T-helper 2 cell treated with Interferon-gamma antibody and Interleukin-4, amounts not matched to agents 100 ng/mL and 5 ng/mL, for 36 hours (primary cell): Measurements from ENCODE around the gene SSBP3. TPM values are rescaled to one million over a fixed set of nuclear protein-coding genes. Genes with fewer than 3 reads are reported as not detected.

Experiments used
- intact Hi-C: fragments of 100-400 bp; cut with micrococcal nuclease; formaldehyde crosslinking; loops from one replicate; pipeline ENCODE4 v1.15.1; 2023
- total RNA-seq: library from RNA; stranded (reverse); gene quantifications from 2 replicates; pipeline ENCODE4 v1.2.3, GENCODE V29; 2022

SSBP3 gene
- total RNA-seq, 1 donor from 2014 or later = 82.8 TPM

GRCh38 chr1:54310439-54311328, 95.5 kb downstream of the SSBP3 start:
- intact Hi-C loops = no loop called here

- intact Hi-C loops = no loop called here
These were observed 96.4 kb downstream of the SSBP3 start for GRCh38 chr1:54309631-54310366.

DNA sequence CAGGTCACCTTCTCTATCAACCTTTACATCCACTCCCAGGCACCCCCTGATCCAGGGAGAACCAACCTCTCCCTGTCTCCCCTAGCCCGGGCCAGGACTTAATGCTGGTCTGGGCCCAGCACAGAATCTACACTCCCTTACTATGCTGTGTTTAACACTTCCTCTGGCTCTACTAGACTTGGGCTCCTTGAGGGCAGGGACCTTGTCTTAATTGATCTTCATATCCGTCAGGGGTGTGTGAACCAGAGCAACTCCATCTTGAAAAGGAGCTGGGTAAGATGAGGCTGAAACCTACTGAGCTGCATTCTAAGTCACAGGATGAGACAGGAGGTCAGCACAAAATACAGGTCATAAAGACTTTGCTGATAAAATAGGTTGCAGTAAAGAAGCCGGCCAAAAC, 98.9 kb downstream of the SSBP3 start:
- intact Hi-C loops = no loop called here

DNA sequence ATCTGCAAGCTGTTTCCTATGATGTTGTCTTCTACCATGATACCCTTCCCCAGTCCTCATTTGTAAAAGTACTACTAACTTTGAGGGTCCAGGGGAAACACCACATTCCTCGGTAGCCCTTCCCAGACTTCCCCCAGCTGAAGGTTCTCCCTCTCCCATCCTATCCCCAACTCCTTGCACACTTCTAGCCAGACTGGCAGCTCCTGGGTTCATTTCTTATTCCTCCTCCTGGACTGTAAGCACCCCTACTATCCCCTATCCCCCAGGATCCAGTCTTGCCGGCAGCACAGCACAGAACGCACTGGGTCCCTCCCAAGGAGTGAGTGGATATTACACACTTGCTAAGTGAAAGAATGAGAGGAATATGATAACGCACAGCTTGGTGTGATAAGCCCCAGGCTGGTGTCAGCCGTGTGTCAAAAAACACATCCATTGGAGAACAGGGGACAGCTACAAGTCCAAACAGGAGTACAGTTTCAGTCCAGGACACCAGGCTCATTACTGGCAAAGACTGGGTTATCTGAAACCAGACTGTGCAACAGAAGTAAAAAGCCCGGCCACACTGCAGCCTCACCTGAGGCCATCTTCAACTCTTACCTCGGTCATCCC, 100.2 kb downstream of the SSBP3 start:
- intact Hi-C loops = no loop called here

DNA sequence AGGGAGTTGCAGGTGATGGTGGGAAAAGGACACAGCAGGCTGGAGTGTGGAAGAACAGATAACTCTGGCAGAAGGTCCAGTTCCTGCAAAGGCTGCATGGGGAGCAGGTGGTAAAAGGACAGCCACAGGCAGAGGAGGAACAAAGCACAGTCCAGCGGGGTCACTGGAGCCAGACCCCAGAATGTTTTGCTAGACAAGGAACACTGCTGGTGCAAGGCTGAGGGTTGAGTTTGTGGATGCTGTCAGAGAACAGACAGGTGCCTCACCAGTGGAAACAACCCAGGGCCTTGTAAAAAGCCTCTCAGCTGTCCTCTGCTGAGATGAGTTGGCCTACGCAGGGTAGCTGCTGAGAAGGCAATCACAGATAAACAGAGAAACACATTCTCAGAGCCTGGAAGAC, 101.7 kb downstream of the SSBP3 start:
- intact Hi-C loops = no loop called here

DNA sequence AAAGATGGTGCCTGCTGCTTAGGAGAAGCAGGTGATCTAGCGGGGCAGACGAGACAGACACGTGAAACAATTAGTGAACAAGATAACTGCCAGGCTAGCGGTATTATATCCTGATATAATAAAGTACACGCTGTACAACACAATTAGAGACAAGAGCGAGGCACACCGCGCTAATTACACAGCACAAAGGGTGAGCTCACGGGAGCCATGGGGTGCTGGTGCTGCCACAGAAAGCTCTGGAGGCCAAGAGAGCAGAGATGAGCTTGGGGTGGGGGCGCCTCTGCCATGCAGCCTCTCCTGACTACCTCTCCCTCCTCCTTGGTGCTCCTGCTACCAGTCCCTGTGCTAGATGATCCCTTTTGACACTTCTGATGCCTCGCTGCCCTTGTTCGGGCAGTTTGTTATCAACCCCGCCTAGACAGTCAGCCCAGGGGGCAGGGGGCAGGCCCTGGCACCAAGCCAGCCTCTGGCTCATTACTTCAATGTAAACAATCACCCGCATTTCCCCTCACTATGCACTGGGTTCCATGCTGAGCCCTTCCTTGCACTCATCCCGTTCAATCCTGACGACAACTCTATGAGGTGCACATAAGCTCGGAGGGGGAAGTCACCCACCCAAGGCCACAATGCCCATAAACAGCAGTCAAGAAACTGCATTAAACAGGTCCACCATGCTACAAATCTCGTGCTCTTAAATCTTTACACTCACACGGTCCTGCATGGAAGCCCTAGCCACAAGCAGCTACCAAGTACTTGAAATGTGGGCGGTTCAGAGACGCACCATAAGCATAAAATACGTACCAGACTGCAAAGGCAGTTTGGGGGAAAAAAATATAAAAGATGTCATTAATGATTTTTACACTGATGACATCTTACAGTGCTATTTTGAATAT, 103.0 kb downstream of the SSBP3 start:
- intact Hi-C loops = no loop called here

DNA sequence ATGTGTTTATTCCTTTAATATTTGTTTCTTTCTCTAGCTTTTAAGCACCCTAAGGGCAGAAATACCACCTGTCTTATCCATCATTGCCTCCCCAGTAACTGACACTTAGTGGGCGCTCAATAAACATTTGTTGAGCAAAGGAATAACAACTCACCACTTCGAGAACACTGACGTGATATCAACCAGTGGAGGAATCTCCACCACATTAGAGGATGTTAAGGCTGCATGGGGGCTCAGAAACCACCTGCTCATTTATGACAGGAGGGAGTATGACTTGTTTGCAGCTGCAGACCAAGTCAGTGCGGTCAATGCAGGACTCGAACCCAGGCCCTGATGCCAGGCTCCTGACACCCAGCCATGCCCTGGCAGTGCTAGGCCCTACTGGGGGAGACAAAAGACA, 103.6 kb downstream of the SSBP3 start:
- intact Hi-C loops = no loop called here

DNA sequence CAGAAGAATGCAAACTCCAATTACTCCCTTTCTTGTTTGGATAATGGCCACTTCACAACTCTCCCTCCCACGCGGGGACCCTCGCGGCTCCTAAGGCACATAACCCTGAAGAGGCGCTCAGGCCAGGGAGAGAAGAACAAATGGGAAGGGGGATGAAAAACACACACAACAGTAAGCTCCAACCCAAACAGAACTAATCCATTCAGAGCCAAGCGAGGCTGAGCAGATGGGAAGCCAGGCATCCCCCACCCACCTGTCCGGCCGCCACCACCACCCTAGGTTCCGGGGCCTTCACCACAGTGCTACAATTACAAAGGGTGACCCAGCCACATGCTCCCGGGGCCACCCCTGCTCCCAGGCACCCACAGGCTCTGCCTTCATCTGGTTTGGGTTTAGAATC, 104.7 kb downstream of the SSBP3 start:
- intact Hi-C loops = no loop called here

GRCh38 chr1:54300401-54300800, 105.8 kb downstream of the SSBP3 start:
- intact Hi-C loops = no loop called here

- intact Hi-C loops = no loop called here
These were observed 107.2 kb downstream of the SSBP3 start for GRCh38 chr1:54299037-54299436.

- intact Hi-C loops = no loop called here
These were observed 107.7 kb downstream of the SSBP3 start for GRCh38 chr1:54298284-54299033.

DNA sequence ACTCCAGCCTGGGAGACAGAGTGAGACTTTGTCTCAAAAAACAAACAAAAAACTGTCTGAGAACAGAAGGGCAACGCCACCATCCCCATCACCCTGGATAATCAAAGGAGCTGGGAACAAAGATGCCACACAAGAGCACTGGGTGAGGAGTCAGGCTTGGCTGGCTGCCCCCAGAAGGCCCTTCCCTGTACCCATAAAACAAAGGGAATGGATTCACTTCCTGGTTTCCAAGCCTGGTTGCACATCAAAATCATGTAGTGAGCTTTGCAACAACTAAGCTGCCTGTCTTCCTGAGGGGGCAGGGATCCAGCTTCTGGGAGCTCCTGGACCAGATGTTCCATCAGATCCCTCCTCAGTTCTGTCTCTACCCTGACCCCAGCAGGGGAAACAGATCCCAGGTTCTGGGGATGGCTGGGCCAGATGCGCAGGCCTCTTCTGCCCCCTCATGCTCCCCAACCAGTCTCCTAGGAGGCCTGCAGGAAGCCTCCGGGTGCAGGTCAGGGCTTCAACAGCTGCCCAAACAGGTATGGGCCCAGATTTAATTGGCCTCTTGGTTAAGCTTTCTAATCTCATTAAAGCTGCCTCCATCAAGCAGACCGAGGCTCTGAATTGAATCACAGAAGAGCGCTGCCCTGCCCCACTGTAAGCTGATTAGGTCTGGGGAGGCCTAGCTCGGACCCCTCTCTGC, 108.5 kb downstream of the SSBP3 start:
- intact Hi-C loops = no loop called here

DNA sequence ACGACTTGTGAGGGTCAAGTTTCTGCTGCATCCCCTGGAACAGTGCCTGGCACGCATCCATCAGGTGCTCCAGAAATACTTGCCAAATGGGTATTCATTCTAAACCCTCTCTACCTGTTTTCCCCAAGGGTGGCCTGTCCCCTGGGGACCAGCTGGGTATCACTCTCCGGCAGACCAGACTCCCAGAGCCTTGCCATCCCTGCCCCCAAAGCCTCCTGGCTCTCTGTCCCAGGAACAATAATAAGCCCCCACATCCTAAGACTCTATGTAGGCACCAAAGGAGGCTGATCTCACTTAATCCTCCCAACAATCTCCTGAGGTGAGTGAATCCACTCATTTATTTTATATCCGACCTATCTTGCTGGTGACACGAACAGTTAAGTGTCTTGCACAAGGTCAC, 109.5 kb downstream of the SSBP3 start:
- intact Hi-C loops = no loop called here

DNA sequence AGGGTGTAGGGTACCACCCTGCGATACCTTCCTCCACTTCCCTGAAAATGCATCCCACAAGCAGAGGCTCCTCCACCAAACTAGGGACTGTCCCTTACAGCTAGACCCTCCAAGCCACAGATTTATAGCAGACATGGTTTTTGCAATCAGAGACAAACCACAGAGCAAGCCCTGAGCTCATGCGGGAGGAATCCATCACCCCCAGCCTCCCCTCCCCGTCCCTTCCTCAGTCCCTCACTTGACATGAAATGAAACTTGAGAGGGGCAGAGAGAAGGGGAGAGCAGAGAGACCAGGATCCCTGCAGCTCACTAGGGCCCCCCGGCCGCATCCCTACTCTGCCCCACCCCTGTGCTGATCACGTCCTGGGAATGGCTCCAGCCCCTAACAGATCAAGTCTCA, 111.3 kb downstream of the SSBP3 start:
- intact Hi-C loops = no loop called here

DNA sequence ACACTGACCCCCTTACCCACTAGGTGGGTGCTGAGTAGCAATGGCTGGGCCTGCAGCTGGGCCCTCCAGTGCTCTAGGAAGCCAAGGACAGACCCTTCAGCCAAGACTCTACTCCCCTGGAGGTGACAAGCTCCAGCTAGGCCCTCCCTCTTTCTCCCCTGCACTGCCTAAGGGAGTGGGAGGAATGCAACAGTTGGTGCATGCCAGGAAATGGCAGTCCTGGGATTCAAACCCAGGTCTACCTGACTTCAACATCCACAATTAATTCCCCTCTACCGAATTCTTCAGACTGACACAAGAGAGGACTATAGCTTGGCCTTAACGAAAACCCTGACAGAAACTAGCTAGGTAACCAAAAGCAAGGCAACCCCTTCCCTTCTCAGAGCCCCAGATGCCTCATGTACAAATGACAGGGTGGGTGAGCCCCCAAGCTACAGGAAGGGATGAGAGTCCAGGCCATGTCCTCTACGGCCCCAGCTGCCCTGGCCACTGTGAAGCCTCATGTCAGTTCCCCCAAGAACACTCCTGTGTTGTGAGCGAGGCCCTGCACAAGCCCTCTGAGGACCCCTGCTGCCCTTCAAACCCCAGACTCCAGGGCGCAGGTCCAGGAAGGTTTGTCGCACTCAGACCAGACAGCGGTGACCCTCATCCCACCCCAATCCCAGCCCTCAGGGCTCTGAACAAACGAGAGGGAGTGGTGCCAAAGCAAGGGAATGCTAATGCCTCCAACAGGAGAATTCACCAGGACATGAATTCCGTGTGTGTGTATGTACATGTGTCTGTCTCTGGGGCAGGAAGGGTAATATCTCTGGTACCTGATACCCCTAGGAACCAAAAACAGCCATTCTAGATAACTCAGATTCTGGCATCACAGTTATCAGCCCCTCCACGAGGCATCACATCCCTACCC, 113.9 kb downstream of the SSBP3 start:
- intact Hi-C loops = no loop called here

- intact Hi-C loops = no loop called here
These were observed 114.8 kb downstream of the SSBP3 start for GRCh38 chr1:54291276-54292001.

DNA sequence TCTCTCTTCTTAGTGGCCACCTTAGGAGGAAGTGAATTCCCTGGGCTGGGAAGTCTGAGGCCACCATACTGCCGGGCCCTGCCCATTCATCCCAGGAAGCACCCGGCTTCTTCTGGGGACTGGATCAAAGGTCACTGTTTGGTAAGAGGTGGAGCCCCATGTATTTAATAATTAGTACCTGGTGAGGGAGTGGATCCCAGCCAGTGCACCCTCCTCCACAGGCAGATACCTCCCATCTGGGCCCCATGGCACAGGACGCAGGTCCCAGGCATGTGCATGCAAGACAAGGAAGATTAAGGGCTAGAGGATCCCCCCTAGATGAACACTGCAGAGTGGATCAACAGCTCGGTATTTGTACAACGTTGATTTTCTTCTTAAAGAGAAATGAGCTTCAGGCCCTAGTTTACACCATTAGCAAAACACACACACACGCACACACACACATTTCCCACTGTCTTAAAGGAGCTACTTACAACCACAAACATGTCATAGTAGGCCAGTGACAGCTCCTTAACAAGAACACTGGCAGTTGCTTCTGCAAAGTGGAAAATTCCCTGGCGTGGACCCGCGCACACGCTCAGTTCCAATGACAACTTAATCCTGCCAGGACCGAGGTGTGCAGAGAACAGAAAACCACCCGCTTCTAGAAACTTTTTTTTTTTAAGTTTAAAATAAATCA, 115.5 kb downstream of the SSBP3 start:
- intact Hi-C loops = no loop called here
